ENCODE results near the gene AQP2.
A peak's percentile ranks its signal among the peaks of the same experiment; 100 is the strongest.

AQP2 gene

DNA sequence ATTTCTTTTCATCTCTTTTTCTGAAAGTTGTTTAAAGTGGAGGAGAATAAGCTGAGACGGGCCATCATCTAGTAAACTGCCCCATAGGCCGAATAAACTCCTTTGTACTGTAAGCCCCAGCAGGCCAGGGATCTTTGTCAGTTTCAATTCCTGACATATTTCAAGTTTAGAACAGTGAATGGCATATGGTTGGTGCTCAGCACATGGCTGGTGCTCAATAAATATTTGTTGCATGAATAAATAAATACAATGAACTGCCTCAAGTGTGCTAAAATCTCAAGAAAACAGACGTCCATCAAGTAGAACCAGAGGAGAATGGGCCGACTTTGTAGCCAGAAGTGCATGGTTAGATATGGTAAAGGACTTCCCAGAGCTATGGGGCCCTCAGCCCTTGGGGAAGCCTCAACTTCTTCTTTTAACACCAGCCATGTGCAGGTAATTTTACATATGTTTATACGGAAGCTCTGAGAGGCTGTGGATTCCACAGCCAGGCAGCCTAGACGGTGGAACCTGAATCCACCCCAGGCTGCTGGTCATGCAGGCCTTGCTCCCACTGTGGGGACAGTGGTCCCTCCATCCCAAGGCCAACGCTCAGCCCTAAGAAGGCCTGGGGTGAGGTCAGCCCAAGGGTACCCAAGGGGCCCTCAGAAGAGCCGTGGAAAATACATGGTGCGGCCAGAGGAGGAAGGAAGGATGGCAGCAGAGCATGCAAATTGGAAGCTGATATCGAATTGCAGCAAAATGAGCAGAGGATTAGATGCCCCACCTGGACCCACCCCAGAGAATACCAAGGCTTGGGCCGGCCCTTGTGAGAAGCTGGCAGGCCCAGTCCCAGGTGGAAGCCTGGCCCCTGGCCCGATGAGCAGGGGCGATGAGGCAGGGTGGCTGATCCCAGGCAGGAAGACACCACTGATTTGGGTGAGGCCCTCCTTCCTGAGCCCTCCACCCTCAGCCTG, 8.7 kb upstream of the AQP2 start:
- no peak for DNase-seq (ENCODE audit: low read depth in 2 of 2)

DNA sequence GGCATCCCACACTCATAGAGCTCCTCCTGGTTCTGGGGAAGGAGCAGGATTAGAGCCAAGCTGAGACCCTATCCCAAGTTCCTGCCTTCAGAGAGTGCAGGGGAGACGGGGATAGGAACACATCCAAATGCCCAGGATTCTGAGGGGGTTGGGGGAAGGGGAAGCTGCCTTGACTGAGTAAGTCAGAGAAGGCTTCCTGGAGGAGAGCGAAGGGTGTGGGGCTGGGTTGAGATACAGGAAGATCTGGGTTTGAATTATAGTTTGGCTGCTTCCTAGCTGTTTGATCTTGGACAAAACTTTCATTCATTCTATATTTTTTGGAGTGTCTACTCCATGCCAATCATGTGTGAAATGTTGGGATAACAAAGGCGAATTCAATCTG, 8.0 kb upstream of the AQP2 start:
- no peak for DNase-seq (ENCODE audit: low read depth in 2 of 2)

DNA sequence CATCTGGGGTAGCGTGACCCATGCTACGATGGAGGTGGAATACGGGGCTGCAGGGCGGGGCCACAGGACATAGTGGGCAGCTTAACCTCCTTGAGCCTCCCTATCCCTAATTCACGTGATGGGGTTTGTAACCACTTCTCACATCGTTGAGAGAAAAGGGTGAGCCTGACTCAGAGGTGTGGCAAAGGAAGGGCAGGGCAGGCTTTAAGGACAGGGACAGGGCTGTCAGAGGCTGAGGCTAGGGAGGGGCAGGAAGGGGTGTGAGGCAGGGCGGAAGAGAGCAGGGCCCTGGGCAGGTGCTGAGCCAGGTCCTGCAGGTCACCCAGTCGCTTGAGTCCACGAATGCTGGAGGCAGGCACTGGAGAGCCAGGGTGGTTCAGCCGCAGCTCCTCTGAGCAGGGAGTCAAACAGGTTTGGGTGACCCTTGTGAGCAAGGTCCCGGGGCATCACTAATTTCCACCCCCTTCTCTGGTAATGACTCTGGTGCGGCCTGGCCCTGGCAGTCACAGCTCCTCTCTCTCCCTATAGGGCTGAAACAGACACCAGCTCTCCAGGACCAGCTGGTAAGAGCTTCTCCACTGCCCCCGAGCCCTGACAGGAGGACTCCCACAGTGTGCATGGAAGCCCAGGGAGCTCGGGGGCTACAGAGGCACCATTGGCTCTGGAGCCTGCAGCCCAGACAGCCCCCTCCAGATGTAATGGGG, 7.5 kb upstream of the AQP2 start:
- DNase-seq (ENCODE audit: low read depth in 2 of 2) = no peak

- no peak for DNase-seq (ENCODE audit: low read depth in 2 of 2)
Observed at GRCh38 chr12:49943625-49943960, 6.9 kb upstream of the AQP2 start.

DNA sequence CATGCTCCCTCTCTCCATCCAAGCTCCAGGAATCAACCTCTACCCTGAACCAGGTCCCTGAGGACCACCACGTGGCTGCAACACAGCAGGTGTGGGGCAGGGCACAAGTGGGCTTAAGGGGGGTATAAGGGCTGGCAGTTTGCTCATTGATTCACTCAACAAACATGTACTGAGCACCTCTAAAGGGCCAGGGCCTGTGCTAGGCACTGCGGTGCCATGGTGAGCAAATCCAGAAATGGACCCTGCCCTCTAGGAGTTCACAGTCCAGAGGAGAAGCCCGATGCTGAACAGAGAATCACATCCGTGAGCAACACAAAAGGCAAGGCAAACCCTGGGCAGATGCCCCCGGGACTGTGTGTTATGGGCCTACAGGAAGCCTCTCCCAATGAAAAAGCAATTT, 6.5 kb upstream of the AQP2 start:
- no peak for DNase-seq (ENCODE audit: low read depth in 2 of 2)

GRCh38 chr12:49944718-49945117, 5.8 kb upstream of the AQP2 start:
- DNase-seq (ENCODE audit: low read depth in 2 of 2) = no peak

DNA sequence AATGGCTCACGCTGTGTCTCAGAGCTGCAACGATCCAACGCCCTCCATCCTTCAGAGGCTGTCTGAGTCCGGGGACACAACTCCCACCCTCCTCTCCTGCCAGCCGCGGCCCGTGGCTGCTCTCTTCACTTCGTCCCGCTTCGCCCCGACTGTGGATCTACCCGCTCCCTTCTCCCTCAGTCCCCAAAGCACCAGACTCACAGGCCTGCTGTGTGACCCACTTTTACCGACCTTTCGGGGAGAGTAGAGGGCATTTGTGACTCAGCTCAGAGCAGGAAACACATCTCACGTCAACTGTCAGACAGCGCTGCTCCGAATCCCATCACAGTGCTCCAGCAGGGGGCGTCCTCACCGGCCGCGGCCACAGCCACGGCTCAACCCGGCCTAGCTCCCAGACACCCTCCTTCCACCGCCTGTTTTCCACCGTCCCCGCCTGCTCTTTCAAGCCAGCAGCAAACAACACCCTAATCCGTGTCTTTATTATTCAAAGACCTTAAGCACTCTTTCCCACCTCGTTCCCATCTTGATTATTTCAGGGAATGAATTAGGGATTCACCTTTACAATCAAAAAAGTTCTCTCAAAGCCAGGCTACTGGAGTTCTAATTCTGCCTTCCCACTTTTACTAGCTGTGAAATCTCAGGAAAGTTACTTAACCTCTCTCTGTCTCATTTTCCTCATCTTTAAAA, 5.0 kb upstream of the AQP2 start:
- DNase-seq (ENCODE audit: low read depth in 2 of 2) = peak; percentile 69 to 70

DNA sequence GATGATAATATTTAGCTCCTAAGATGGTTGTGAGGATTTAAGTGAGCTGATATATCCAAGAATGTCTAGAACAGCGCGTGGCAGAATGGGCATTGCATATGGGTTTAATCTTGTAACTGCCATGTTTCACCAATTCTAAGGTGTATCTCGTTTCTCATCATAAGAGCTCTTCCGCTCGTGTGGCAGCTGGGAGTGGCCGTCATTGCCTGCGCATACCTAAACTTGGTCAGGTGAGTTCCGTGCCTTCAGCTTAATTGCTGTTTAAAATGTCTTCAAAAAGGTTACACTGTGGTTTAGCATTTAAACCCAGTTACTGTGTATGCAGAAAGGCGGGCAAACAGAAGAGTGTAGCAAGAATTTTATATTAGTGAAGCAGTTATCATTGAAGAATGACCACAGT, 4.5 kb upstream of the AQP2 start:
- no peak for DNase-seq (ENCODE audit: low read depth in 2 of 2)

- no peak for DNase-seq (ENCODE audit: low read depth in 2 of 2)
Observed at GRCh38 chr12:49946497-49946896, 4.0 kb upstream of the AQP2 start.

- no peak for DNase-seq (ENCODE audit: low read depth in 2 of 2)
Observed at GRCh38 chr12:49947593-49948226, 2.8 kb upstream of the AQP2 start.

DNA sequence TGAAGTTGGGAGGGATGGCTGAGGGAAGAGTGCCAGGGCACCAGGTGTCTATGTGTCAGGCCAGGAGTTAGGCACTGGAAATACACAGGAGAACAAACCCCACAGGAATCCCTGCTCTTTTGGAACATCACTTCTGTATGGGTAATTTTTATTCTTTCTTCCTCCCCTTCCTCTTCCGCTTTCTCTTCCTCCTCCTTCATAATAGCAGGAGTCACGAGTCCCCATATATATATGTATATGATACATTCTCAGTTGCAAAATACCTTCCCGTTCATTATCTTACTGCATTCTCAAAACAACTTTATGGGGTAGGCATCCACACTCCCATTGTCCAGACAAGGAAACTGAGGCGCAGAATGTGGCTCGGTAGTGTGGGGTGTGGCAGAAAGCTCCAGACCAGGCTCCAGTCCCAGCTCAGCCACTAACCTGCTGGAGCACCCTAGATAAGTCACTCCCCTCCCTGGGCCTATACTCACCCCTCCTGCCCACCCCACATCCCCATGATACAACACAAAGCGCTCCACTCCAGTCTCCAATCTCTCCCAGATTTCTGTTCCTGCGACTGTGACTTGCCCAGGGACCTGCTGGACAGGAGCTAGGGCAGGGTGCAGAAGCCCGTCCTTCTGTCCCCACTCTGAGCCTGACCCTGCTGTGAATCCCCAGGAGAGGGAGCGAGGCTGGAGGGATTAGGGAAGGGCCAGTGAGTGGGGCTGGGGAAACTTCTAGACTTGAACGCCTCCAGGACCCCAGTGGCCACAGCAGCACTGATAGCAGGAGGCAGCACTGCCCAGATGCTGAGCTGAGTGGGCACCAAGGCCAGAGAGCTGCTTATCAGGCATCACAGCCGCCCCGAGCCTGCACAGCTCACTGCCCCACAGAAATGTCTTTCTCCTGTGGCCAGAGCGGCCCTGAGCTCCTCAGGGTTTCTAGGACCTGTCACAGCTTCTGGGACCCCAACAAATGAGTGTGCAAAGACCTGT, 1.4 kb upstream of the AQP2 start:
- DNase-seq (ENCODE audit: low read depth in 2 of 2) = no peak

DNA sequence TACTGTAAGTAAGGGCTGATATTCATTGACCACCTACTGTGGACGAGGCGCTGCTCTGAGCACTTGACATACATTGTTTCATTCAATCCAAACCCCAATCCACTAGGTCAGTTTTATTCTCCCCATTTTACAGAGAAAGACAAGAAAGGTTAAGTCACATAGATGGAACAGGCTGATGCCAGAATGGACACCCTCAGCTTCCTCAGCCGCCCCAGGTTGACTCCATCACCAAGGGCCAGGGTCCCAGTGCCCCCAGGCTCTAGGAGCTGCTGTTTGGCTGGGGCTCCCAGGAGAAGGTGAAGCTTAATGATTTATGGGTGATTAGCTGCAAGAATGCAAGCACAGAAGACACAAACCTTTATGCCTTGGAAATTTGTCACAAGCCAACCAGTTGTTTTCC, 671 bp upstream of the AQP2 start:
- DNase-seq (ENCODE audit: low read depth in 2 of 2) = no peak

DNA sequence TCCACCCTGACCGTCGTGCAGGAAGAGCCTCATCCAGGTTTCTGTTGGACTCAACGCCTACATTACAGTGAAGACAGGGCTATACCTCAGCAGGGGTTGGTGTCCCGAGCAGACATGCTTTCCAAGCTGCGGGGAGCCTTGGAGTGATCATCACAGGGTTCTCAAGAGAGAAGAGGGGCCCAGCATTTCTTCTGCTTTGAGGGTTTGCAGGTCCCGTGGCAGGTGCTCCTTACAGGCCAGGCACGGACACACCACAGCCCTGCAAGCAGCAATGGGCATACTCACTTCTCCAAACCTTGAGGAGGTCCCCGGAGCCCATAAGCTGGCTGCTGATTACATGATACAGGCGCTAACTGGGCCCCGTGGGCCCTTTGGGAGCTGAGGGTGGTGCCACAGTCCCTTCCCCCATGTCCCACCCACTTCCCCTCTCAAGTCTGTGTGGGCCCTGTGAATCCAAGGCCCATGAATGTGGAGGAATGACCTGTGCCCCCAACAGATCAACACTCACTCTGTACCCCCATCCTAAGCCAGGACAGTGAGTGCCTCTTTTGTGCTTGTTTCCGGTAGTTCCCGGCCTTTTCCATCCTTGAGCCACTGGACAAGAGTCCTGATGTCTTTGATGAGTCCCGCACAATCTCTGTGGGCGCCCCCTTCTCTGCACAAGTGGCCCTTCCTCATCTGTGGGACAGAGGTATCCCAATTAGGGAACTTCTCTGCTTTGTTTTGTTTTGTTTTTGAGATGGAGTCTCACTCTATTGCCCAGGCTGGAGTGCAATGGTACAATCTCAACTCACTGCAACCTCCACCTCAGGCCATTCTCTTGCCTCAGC, 1.1 kb downstream of the AQP2 start:
- DNase-seq (ENCODE audit: low read depth in 2 of 2) = no peak

DNA sequence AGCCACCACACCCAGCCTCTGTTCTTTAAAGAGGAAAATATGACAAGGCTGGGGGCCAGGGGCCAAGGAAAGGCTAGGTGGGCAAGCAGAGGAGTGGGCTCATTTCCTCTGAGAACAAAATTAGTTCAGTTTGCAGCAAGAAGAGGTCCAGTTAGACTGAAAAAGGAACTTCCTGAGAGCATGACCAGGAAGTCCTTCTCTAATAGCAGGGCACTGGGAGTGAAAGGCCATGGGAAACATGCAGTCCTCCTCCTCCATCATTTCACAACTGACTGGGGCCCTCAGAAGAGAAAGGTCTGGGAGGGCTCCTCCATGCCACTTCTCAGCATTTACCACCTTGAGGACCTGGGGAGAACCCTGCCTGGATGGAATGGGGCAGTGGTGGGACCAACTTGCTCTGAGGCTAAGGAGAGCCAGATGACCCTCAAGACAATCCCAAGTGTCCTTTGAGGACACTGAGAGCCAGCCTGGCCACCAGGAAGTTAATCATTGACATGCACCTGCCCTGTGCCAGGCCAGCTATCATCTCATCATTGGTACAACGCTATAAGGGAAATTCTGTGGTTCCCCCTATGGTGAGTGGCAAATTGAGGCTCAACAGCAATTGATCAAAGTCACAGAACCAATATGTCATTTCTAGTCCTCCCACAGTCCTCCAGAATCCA, 2.0 kb downstream of the AQP2 start:
- no peak for DNase-seq (ENCODE audit: low read depth in 2 of 2)

GRCh38 chr12:49953151-49953550, 2.6 kb downstream of the AQP2 start:
- no peak for DNase-seq (ENCODE audit: low read depth in 2 of 2)

DNA sequence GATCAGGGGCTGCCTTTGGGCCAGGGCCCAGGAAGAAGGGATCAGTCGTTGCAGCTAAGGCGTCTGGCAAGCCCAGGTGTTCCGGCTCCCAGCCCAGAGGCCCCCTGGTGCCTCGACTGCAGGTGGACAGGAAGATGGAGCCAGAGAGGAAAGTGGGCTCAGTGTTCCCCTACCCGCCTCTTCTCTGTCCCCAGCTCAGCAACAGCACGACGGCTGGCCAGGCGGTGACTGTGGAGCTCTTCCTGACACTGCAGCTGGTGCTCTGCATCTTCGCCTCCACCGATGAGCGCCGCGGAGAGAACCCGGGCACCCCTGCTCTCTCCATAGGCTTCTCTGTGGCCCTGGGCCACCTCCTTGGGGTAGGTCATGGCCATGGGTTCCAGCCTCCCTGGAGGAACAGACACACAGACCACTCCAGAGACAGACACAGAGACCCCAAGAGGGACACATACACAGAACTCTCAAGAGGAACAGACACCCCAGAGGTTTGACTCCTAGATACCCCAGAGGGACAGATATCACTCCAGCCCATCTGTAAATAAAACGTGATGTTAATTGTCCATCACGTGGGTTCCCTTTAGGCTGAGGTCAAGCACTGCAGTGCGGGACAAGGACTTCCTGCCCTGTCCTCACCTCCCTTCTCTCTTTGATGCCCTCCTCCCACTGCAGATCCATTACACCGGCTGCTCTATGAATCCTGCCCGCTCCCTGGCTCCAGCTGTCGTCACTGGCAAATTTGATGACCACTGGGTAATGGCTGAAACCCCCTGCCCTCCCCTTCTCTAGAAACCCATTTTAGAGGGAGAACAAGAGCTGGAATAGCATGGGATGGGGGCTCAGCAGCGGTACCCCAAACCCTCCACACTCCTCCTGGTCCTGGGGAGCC, 3.7 kb downstream of the AQP2 start:
- DNase-seq (ENCODE audit: low read depth in 2 of 2) = no peak

DNA sequence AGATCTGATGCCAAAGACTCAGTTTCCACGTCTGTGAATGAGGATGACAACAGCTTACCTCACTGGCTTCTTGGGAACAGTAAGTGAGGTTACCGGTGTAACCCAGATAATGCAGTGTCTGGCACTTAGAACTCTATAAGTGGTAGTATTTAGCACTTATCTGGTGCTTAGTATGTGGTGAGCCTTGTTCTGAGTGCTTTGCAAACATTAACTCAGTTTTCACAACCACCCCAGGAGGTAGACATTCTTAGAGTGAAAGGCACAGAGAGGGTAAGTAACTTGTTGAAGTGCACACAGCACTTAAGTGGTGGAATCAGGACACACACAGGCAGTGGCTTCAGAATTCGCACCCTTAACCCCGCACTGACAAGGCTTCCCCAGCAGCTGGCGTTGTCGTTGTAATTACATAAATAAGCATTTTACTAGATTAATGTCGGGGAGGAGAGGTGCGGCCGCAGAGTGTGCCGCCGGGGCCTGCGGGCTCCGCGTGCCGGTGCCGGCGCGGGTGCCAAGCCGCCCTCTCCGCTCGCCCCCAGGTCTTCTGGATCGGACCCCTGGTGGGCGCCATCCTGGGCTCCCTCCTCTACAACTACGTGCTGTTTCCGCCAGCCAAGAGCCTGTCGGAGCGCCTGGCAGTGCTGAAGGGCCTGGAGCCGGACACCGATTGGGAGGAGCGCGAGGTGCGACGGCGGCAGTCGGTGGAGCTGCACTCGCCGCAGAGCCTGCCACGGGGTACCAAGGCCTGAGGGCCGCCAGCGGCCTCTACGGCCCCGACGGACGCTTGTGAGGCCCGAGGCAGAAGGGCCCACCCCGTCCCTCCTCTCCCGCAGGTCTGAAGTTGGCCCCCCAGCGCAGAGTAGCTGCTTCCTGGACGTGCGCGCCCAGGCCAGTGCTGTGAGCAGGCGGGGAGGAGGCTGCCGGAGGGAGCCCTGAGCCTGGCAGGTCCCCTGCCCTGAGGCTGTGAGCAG, 4.6 kb downstream of the AQP2 start:
- no peak for DNase-seq (ENCODE audit: low read depth in 2 of 2)
